NCI-H1417 (cell line): Measurements from ENCODE around the gene EFCAB13.
A peak's percentile ranks its signal among the peaks of the same experiment; 100 is the strongest.

Source experiments
- DNase-seq, 3 experiments: peaks; one replicate each; lab custom pipeline; 2025; lab: John Stamatoyannopoulos, UW

Gene EFCAB13

DNA sequence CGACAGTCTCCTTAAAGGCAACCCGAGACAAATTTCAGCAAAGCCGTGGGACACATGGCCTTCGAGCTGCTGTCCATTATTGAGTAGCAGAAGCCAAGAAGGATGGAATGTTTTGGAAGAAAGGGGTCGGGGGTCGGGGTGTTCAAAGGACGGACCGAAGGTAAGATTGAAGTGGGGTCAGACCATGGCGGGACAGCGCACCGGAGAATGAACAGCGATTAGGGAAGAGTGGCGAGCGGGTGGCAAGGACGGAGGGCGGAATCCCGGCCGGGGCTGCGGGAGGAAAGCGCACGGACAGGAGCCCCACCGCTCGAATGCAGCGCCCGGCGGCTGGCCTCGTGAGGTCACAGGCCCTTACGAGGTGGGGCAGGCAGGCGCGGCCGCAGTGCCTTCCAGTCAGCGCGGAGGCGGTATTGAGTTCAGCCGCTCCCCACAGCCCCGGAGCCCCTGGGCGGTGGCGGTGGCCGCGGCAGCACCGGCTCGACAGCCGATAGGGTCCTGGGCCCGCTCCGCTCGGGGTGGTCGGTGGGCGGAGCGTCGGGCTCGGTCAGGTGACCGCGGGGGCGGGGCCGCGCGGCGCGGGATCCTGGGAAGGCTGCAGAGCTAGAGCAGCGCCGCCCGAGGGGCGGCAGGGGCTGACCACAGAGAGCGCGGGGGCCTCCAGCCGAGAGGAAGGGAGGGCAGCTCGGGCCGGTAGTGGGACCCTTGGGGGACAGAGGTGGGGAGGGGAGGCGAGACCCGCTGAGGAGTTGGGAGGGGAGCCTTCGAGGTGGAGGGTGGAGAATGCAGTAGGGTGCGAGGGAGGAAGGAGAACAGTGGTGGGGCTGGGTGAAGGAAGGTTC, at the start of gene EFCAB13:
TSS of gene EFCAB13 (plus strand) at position 574 of the 842 bp plus-strand sequence. CDS start 4,399 bp downstream, outside the sequence.
- peak; percentile 89 to 96 (median 93) for DNase-seq

- no peak for DNase-seq
These were observed 49.3 kb upstream of the EFCAB13 start for GRCh38 chr17:47274319-47275069.

GRCh38 chr17:47275245-47275984, 48.3 kb upstream of the EFCAB13 start:
- DNase-seq: no peak

- no peak for DNase-seq
These were observed 47.3 kb upstream of the EFCAB13 start for GRCh38 chr17:47276444-47276843.

- DNase-seq: peak; percentile 6 to 78 (median 10)
These were observed 46.9 kb upstream of the EFCAB13 start for GRCh38 chr17:47276868-47277267.

DNA sequence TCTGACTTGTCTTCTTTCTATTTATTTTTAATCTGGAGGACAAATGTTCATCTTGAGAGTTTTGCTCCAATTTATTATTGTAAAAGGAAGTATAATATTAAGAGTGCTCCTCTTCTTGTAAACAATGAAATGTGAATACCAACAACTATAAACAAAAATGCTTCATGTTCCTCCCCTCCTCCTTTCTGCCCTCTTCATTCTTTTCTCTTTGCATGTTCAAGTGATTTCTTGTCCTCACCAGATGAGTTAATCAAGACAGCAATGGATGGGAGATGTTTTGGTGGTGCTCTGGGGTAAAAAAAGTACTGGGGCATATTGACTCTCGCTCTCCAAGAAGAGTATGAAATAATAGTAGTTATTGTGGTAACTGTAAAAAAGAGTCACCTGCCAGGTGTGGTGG, 45.8 kb upstream of the EFCAB13 start:
- DNase-seq: no peak

DNA sequence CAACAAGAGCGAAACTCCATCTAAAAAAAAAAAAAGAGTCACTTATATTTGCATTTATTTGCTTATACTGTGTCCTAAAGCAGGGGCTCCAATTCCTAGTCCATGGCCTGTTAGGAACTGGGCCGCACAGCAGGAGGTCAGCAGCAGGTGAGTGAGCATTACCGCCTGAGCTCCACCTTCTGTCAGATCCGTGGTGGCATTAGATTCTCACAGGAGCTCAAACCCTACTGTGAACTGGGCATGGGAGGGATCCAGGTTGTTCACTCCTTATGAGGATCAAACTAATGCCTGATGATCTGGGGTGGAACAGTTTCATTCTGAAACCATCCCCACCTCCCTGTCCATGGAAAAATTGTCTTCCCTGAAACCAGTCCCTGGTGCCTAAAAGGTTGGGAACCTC, 45.2 kb upstream of the EFCAB13 start:
- no peak for DNase-seq

- DNase-seq: no peak
These were observed 44.5 kb upstream of the EFCAB13 start for GRCh38 chr17:47279062-47279801.

DNA sequence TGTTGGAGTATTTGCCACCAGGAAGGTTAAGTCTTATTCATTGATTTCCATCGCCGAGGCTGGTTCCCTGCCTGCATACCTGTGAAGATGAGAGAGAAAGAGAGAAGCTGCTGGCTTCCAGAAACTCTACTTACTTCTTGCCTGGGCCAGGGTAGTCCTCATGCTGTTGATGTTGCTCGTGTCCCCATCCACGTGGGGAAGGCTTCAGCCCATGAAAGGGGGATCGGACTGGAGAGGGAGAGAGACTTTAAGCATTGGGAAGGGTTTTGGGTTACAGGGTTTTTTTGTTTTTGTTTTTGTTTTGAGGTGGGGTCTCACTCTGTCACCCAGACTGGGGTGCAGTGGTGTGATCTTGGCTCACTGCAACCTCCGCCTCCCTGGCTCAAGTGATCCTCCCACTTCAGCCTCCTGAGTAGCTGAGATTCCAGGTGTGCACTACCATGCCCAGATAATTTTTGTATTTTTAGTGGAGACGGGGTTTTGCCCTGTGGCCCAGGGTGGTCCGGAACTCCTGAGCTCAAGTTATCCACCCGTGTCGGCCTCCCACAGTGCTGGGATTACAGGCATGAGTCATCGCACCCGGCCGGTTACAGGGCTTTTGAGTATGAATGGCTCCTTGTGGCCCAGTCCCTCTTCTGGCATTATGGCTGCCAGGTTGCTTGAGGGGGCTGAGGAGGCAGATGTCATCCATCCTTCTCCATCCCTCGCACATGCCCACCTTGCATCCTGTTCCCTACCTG, 43.5 kb upstream of the EFCAB13 start:
- no peak for DNase-seq

GRCh38 chr17:47281216-47281615, 42.5 kb upstream of the EFCAB13 start:
- peak in 1 of 3 experiments; percentile 5 for DNase-seq

GRCh38 chr17:47285003-47285402, 38.8 kb upstream of the EFCAB13 start:
- DNase-seq: no peak

DNA sequence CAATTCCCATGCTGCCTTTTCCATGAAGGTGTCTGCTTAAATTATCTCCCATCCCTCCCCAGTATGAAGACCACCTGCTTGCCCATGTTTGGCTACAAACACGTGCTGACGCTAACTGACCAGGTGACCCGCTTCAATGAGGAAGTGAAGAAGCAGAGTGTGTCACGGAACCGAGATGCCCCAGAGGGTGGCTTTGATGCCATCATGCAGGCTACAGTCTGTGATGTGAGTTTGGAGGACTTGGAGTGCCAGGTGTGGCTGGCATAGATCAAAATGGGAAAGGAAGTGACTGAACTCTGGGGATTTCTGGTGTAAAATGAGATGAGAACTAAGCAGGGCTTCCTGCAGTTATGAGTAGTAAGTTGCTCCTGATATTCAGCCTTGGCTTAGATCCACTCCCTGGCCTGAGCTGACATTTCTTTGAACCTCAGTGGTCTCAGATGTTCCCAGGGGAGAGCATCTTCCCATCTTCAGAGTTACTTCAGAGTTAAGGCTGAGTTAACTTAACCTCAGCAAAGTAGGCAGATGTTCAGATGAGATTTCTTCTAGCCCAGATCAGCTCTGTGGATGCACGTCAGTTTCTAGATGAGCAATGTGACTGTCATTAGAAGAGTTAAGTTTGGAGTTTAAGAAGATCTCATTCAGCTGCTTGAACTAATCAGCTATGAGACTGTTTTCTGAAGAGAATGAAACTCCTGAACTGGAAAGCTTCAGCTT, 37.4 kb upstream of the EFCAB13 start:
- DNase-seq: no peak

- DNase-seq: no peak
These were observed 36.7 kb upstream of the EFCAB13 start for GRCh38 chr17:47287068-47287467.

DNA sequence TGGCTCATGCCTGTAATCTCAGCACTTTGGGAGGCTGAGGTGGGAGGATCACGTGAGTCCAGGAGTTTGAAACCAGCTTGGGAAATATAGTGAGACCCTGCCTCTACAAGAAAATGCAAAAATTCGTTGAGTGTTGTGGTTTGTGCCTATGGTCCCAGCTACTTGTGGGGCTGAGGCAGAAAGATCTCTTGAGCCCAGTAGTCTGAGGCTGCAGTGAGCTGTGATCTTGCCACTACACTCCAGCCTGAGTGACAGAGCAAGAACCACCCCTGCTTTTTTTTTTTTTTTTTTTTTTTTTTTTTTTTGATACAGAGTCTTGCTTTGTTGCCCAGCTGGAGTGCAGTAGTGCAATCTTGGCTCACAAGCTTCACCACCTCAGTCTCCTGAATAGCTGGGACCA, 36.1 kb upstream of the EFCAB13 start:
- DNase-seq: no peak

DNA sequence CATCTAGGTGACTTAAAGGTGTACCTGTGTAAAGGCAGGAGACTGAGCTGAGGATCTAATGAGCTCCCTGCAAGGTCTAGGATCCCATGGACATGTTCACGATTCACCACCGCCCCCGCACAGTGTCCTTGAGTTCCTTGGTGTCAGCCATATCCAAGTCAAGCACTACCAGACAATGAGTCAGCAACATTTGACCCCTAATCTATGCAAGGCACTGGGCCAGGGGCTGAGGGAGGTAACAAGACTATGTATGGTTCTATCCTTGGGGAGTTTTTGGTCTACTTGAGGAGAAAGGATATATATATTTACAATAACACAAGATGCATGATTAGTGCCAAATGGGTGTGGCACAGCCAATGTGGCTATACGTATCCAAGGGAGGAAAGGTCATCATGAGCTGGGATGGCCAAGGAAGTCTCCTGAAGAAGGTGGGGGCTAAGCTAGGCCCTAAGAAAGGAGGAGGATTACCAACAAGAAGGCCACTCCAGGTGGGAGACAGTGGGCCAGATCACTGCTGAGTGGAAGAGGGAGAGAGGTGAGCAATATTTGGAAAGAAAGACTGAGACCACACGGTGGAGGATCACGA, 35.1 kb upstream of the EFCAB13 start:
- DNase-seq: no peak

DNA sequence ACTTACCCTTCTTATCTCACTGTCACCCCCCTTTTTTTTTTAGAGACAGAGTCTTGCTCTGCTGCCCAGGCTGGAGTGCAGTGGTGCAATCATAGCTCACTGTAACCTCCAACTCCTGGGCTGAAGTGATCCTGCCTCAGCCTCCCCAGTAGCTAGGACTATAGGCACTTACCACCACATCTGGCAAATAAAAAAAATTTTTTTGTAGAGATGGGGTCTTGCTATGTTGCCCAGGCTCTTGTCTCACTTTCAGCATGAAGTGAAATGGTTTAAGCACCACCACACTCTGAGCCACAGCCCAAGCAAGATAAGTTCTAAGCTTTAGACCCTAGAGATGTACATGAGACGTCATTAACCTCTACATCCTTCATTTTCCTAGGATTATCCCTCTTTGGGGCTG, 34.5 kb upstream of the EFCAB13 start:
- DNase-seq: no peak

DNA sequence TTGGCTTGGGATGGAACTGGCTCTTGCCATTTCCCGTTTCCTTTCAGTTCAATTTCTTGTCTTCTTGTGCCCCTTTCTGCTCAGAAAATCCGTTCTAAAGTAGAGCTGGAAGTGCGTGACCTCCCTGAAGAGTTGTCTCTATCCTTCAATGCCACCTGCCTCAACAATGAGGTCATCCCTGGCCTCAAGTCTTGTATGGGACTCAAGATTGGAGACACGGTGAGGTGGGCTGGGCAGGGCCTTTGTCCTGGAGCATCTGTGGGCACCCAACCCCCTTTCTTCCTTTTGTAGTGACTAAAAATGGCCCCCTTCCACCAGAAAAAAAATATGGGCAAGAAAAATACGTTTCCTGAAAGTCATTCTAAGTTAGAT, 32.9 kb upstream of the EFCAB13 start:
- DNase-seq: no peak

GRCh38 chr17:47291242-47291873, 32.4 kb upstream of the EFCAB13 start:
- DNase-seq: no peak

GRCh38 chr17:47292206-47292605, 31.5 kb upstream of the EFCAB13 start:
- DNase-seq: no peak
